WERI-Rb-1 (cell line): ENCODE data around the gene KCTD14.
"Not testable (repeated sequence)": the region's sequence is repeated elsewhere in the genome, so short reads cannot be mapped to it uniquely, and the experiment has no call there.

Experiments
- DNase-seq: peaks from one replicate; pipeline ENCODE4 v3.0.0-alpha.2; 2020
- H3K27ac ChIP-seq: fragments of 250-450 bp; sonication (Bioruptor Pico); 2 replicates; pipeline ENCODE4 v1.5.1; 2020; ENCODE audit warnings: mild to moderate bottlenecking, moderate library complexity
- H3K27me3 ChIP-seq: fragments of 250-450 bp; sonication (Bioruptor Pico); 2 replicates; pipeline ENCODE4 v1.5.1; 2021; ENCODE audit warnings: mild to moderate bottlenecking, low read depth, moderate library complexity; ENCODE audit not compliant: insufficient read depth, severe bottlenecking
- H3K36me3 ChIP-seq: fragments of 250-450 bp; sonication (Bioruptor Pico); 2 replicates; pipeline ENCODE4 v1.5.1; 2020; ENCODE audit warnings: mild to moderate bottlenecking, moderate library complexity
- H3K4me3 ChIP-seq: 2 replicates; pipeline ENCODE4 v1.5.1; 2011; ENCODE audit warnings: low read depth, mild to moderate bottlenecking, control low read depth, low read length
- H3K9me3 ChIP-seq: fragments of 250-450 bp; sonication (Bioruptor Pico); 2 replicates; pipeline ENCODE4 v1.5.1; 2021; ENCODE audit warnings: mild to moderate bottlenecking, moderate library complexity; ENCODE audit not compliant: severe bottlenecking
- CTCF ChIP-seq: IDR thresholded peaks from 2 replicates; pipeline ENCODE4 v1.5.1; 2011; ENCODE audit warnings: low read depth, mild to moderate bottlenecking, control low read depth, inconsistent platforms, low read length

The KCTD14 gene

GRCh38 chr11:78000193-78000592, 22.9 kb downstream of the KCTD14 start:
- no peak overlapping the region for H3K27ac ChIP-seq
- peak; percentile 77 for TF ChIP-seq CTCF
- no peaks in the 10 kb centered on the region for H3K27me3 ChIP-seq
- no peak overlapping the region for H3K4me3 ChIP-seq
- no peaks in the 10 kb centered on the region for H3K9me3 ChIP-seq
- no peaks in the 10 kb centered on the region for H3K36me3 ChIP-seq
- DNase-seq: peak; percentile 65

- no peaks in the 10 kb centered on the region for H3K9me3 ChIP-seq
- no peak overlapping the region for H3K4me3 ChIP-seq
- no peak for TF ChIP-seq CTCF
- no peak for DNase-seq
- H3K27me3 ChIP-seq: no peaks in the 10 kb centered on the region
- no peak overlapping the region for H3K27ac ChIP-seq
- no peaks in the 10 kb centered on the region for H3K36me3 ChIP-seq
These were observed 23.5 kb downstream of the KCTD14 start for GRCh38 chr11:77999446-78000030.

- Histone ChIP-seq H3K9me3 (no peaks in the 10 kb centered on the region), H3K36me3 (peaks cover 5% of the 10 kb centered on the region; the same call in 1 of the 2 replicates), H3K4me3 (peak within 1 kb of the TSS; percentile 99), H3K27me3 (no peaks in the 10 kb centered on the region), H3K27ac (peak within 1 kb of the TSS; percentile 81)
- peak; percentile 100 for DNase-seq
- no peak for TF ChIP-seq CTCF
These were observed 28.4 kb downstream of the KCTD14 start, which contains the start of gene INTS4 for GRCh38 chr11:77994434-77995362. TSS of gene INTS4 (minus strand) at chr11:77994668. CDS start at chr11:77994643, 25 bp downstream.

- H3K27ac ChIP-seq: peak overlapping the region; percentile 70
- H3K36me3 ChIP-seq: peaks cover 5% of the 10 kb centered on the region; the same call in 1 of the 2 replicates
- H3K4me3 ChIP-seq: peak overlapping the region; percentile 99
- H3K27me3 ChIP-seq: no peaks in the 10 kb centered on the region
- H3K9me3 ChIP-seq: no peaks in the 10 kb centered on the region
- no peak for DNase-seq
- no peak for TF ChIP-seq CTCF
These were observed 29.2 kb downstream of the KCTD14 start for GRCh38 chr11:77993902-77994301.

GRCh38 chr11:77990981-77991380, 32.1 kb downstream of the KCTD14 start:
- Histone ChIP-seq H3K4me3 (no peak overlapping the region), H3K36me3 (peaks cover 26% of the 10 kb centered on the region), H3K27me3 (no peaks in the 10 kb centered on the region), H3K27ac (no peak overlapping the region), H3K9me3 (no peaks in the 10 kb centered on the region)
- DNase-seq: no peak
- TF ChIP-seq CTCF: no peak

GRCh38 chr11:77986456-77986855, 36.6 kb downstream of the KCTD14 start:
- DNase-seq, H3K27ac ChIP-seq, H3K9me3 ChIP-seq, H3K27me3 ChIP-seq, H3K4me3 ChIP-seq: not testable (repeated sequence)
- peaks cover 23% of the 10 kb centered on the region for H3K36me3 ChIP-seq
